Esophagus squamous epithelium (tissue), 5 donors: ENCODE results near the gene FURIN. TPM values are rescaled to one million over a fixed set of nuclear protein-coding genes. Genes with fewer than 3 reads are reported as not detected.
A peak's percentile ranks its signal among the peaks of the same experiment; 100 is the strongest.

Experiments used
- DNase-seq: peaks from one replicate; lab custom pipeline; 2025; lab: John Stamatoyannopoulos, UW
- H3K27ac ChIP-seq, 4 donors: fragments of 200-600 bp; sonication (generic); one replicate each; pipeline ENCODE4 v1.5.1; 2016 to 2019; ENCODE audit warnings: mild to moderate bottlenecking in 1 of 4
- H3K27me3 ChIP-seq, 4 donors: fragments of 200-600 bp; sonication (generic); 1 replicate in 3 of 4; 2 replicates in 1 of 4; pipeline versions ENCODE4 v1.5.1 to v1.6.0; 2017 to 2021; ENCODE audit warnings: antibody characterized with exemption in 1 of 4
- H3K36me3 ChIP-seq, 3 donors: fragments of 200-600 bp; sonication (generic); one replicate each; pipeline ENCODE4 v1.5.1; 2016 to 2019
- H3K4me1 ChIP-seq, 3 donors: fragments of 200-600 bp; sonication (generic); one replicate each; pipeline ENCODE4 v1.5.1; 2017 to 2019
- H3K4me3 ChIP-seq, 4 donors: fragments of 200-600 bp; sonication (generic); 1 replicate in 3 of 4; 2 replicates in 1 of 4; pipeline ENCODE4 v1.5.1; 2016 to 2019; ENCODE audit warnings: mild to moderate bottlenecking in 2 of 4, moderate library complexity in 1 of 4
- H3K9me3 ChIP-seq, 3 donors: fragments of 200-600 bp; sonication (generic); one replicate each; pipeline ENCODE4 v1.5.1; 2016 to 2019
- POLR2A ChIP-seq, 4 donors: fragments of 450-650 bp; IDR thresholded peaks; one replicate each; pipeline ENCODE4 v1.6.1; 2017; ENCODE audit warnings: antibody characterized with exemption in 4 of 4, mild to moderate bottlenecking in 4 of 4, moderate library complexity in 3 of 4
- WGBS, 2 donors: methylation state at CpG; one replicate each; pipeline ENCODE4 v1.1.5; 2018; 5-methylcytosine and 5-hydroxymethylcytosine counted together
- intact Hi-C: fragments of 100-400 bp; cut with DNase I; formaldehyde crosslinking; loops from one replicate; pipeline ENCODE4 v1.15.0; 2022
- total RNA-seq, 4 donors: library from RNA; depleted of rRNA; stranded (reverse); fragments of >200 nt; gene quantifications; one replicate each; pipeline ENCODE4 v1.1.0, GENCODE V29; 2016
- TF ChIP-seq, protein P1 (sequence below), 6 experiments: fragments of 450-650 bp in 4 of 6; fragments of 200-600 bp in 2 of 6; sonication (generic) in 2 of 6; IDR thresholded peaks; one replicate each; pipeline ENCODE4 v1.5.1; 2016 to 2019; ENCODE audit warnings: antibody characterized with exemption in 6 of 6, mild to moderate bottlenecking in 4 of 6, moderate library complexity in 4 of 6
- donor health status: DM: yes; HTN: yes; CAD: no.

Gene FURIN
- total RNA-seq, 4 donors from 2014 or later: 27.7 to 43.3 (median 38.5) TPM

GRCh38 chr15:90876046-90876445, 7.7 kb downstream of the FURIN start:
- DNase-seq: no peak
- Histone ChIP-seq H3K36me3 (peaks cover 41 to 61% (median 44%) of the 10 kb centered on the region in 3 donors), H3K9me3 (no peaks in the 10 kb centered on the region), H3K27ac (peak overlapping the region in 1 of 4 donors; percentile 3), H3K4me1 (peaks cover 20 to 26% (median 21%) of the 10 kb centered on the region in 3 donors), H3K27me3 (no peaks in the 10 kb centered on the region), H3K4me3 (no peak overlapping the region)
- TF ChIP-seq POLR2A (IDR thresholded peaks at IDR 0.05): no peak
- TF ChIP-seq, protein P1, sequence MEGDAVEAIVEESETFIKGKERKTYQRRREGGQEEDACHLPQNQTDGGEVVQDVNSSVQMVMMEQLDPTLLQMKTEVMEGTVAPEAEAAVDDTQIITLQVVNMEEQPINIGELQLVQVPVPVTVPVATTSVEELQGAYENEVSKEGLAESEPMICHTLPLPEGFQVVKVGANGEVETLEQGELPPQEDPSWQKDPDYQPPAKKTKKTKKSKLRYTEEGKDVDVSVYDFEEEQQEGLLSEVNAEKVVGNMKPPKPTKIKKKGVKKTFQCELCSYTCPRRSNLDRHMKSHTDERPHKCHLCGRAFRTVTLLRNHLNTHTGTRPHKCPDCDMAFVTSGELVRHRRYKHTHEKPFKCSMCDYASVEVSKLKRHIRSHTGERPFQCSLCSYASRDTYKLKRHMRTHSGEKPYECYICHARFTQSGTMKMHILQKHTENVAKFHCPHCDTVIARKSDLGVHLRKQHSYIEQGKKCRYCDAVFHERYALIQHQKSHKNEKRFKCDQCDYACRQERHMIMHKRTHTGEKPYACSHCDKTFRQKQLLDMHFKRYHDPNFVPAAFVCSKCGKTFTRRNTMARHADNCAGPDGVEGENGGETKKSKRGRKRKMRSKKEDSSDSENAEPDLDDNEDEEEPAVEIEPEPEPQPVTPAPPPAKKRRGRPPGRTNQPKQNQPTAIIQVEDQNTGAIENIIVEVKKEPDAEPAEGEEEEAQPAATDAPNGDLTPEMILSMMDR (IDR thresholded peaks at IDR 0.05): no peak
- WGBS, 2 donors: 95% methylated on average over 12 of the region's 20 CpGs; no CpG with 5 or more reads in 1 of the 2 donors
- intact Hi-C loops: no loop called here

DNA sequence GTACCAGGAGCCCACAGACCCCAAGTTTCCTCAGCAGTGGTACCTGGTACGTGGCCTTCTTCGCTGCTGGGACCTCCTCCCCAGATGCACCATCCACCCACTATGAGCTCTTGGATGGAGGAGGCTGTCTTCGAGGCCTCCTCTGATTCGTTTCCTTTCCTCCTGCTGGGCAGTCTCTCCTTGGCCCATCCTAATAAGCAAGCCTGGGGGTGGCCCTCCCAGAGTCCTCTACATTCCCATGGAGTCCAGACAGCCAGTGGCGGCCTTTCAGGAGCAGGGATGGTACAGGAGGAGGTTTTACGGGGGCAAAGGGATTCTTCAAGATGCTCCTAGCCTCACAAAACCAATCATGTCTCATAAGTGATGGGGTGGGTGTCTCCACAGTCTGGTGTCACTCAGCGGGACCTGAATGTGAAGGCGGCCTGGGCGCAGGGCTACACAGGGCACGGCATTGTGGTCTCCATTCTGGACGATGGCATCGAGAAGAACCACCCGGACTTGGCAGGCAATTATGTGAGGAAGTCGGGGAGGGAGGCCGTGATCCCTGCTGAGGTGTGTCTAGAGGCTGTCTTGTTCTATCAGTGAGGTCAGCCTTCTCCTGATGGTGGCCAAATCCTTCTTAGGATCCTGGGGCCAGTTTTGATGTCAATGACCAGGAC, 8.3 kb downstream of the FURIN start:
- Histone ChIP-seq H3K36me3 (peaks cover 41 to 67% (median 47%) of the 10 kb centered on the region in 3 donors), H3K27me3 (no peaks in the 10 kb centered on the region), H3K27ac (no peak overlapping the region), H3K4me1 (peaks cover 20 to 25% (median 21%) of the 10 kb centered on the region in 3 donors), H3K4me3 (no peak overlapping the region), H3K9me3 (no peaks in the 10 kb centered on the region)
- intact Hi-C loops: no loop called here
- 85 to 91% methylated on average over 13 of the region's 15 CpGs for WGBS, 2 donors
- no peak for DNase-seq
- TF ChIP-seq POLR2A (IDR thresholded peaks at IDR 0.05): no peak
- TF ChIP-seq, protein P1 (IDR thresholded peaks at IDR 0.05): no peak

DNA sequence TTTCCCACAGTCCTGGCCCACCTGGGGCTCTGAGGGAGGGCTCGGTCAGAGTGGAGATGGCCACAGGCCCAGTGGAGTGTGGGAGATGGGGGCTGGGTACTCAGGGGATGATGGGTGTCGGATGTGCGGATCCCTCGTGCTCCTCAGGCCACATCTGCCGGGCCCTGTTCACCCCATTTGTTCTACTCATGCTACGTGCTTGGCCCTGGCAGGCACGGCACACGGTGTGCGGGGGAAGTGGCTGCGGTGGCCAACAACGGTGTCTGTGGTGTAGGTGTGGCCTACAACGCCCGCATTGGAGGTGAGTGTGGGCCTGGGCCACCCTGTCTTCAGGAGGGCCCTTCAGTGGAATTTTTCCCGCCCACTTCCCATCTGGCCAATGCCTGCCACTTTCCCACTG, 8.9 kb downstream of the FURIN start:
- intact Hi-C loops: no loop called here
- Histone ChIP-seq H3K4me1 (peaks cover 20 to 23% (median 21%) of the 10 kb centered on the region in 3 donors), H3K27ac (no peak overlapping the region), H3K36me3 (peaks cover 41 to 74% (median 49%) of the 10 kb centered on the region in 3 donors), H3K9me3 (no peaks in the 10 kb centered on the region), H3K4me3 (no peak overlapping the region), H3K27me3 (no peaks in the 10 kb centered on the region)
- 89 to 92% methylated on average over 14 of the region's 14 CpGs for WGBS, 2 donors
- no peak for DNase-seq
- TF ChIP-seq, protein P1 (IDR thresholded peaks at IDR 0.05): no peak
- TF ChIP-seq POLR2A (IDR thresholded peaks at IDR 0.05): no peak

DNA sequence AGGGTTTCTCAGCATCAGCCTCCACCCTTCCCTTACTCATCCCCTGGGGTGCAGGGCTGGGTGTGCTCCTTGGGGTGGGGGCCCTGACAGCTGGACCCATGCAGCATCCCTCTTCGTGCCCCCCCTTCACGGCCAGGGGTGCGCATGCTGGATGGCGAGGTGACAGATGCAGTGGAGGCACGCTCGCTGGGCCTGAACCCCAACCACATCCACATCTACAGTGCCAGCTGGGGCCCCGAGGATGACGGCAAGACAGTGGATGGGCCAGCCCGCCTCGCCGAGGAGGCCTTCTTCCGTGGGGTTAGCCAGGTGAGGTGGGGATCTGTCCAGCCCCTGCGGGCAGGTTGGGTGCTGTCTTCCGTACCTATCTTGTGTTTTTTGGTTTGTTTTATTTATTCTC, 9.6 kb downstream of the FURIN start:
- 89 to 94% methylated on average over 7 of the region's 14 CpGs for WGBS, 2 donors
- Histone ChIP-seq H3K9me3 (no peaks in the 10 kb centered on the region), H3K4me1 (peaks cover 15 to 19% (median 16%) of the 10 kb centered on the region in 3 donors), H3K27ac (no peak overlapping the region), H3K27me3 (no peaks in the 10 kb centered on the region), H3K4me3 (no peak overlapping the region), H3K36me3 (peaks cover 41 to 81% (median 49%) of the 10 kb centered on the region in 3 donors)
- DNase-seq: no peak
- intact Hi-C loops: no loop called here
- no peak for TF ChIP-seq POLR2A (IDR thresholded peaks at IDR 0.05)
- TF ChIP-seq, protein P1 (IDR thresholded peaks at IDR 0.05): no peak

DNA sequence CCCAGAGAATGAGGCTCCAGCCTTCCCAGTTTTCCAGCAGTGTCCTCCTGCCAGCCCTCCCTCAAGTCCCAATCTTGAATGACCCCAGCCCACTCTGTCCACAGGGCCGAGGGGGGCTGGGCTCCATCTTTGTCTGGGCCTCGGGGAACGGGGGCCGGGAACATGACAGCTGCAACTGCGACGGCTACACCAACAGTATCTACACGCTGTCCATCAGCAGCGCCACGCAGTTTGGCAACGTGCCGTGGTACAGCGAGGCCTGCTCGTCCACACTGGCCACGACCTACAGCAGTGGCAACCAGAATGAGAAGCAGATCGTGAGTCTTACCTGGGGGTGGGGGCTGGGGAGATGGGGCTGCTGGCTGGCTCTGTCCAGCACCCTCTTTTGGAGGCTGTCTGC, 10.3 kb downstream of the FURIN start:
- H3K27ac ChIP-seq: no peak overlapping the region
- H3K4me3 ChIP-seq: no peak overlapping the region
- intact Hi-C loops: no loop called here
- 90 to 95% methylated on average over 2 to 7 of the region's 15 CpGs for WGBS, 2 donors
- no peak for TF ChIP-seq POLR2A (IDR thresholded peaks at IDR 0.05)
- TF ChIP-seq, protein P1 (IDR thresholded peaks at IDR 0.05): no peak
- no peaks in the 10 kb centered on the region for H3K9me3 ChIP-seq
- peaks cover 41 to 81% (median 49%) of the 10 kb centered on the region in 3 donors for H3K36me3 ChIP-seq
- no peak for DNase-seq
- peaks cover 15 to 19% (median 16%) of the 10 kb centered on the region in 3 donors for H3K4me1 ChIP-seq
- H3K27me3 ChIP-seq: no peaks in the 10 kb centered on the region
